Caco-2 (cell line): ENCODE data around the gene NDUFAF3. TPM values are rescaled to one million over a fixed set of nuclear protein-coding genes. Genes with fewer than 3 reads are reported as not detected.

Experiments
- BruUV-seq: library from RNA; stranded (reverse); fragments of 400-500 nt; replicated peaks from 2 replicates; lab custom pipeline; 2021; lab: Mats Ljungman, UMichigan
- CTCF ChIA-PET: fragments of 300-600 bp; sonication (Branson Sonifier 250); formaldehyde crosslinking; loops from one replicate; lab custom pipeline; 2022; ENCODE audit warnings: antibody characterized with exemption; lab: Charles Lee
- POLR2A ChIA-PET: fragments of 300-600 bp; sonication (Branson Sonifier 250); formaldehyde crosslinking; loops from one replicate; lab custom pipeline; 2022; ENCODE audit warnings: antibody characterized with exemption; lab: Charles Lee
- DNase-seq, 2 experiments: peaks; one replicate each; pipeline versions ENCODE4 v3.0.0 to v3.0.0-alpha.2; 2020 to 2022
- H3K27me3 ChIP-seq: replicated peaks from 2 replicates; pipeline ENCODE4 v1.6.0; 2011; ENCODE audit warnings: low read length; ENCODE audit not compliant: control insufficient read depth, insufficient read depth
- H3K36me3 ChIP-seq: 2 replicates; pipeline ENCODE4 v1.5.1; 2011; ENCODE audit warnings: low read length; ENCODE audit not compliant: control insufficient read depth, insufficient read depth
- H3K4me1 ChIP-seq: fragments of 250-450 bp; sonication (Bioruptor Pico); 2 replicates; pipeline ENCODE4 v1.5.1; 2020; ENCODE audit warnings: mild to moderate bottlenecking
- H3K4me3 ChIP-seq: 2 replicates; pipeline ENCODE4 v1.5.1; 2011; ENCODE audit warnings: low read depth, mild to moderate bottlenecking, control low read depth, low read length
- H3K9me3 ChIP-seq: fragments of 250-450 bp; sonication (Bioruptor Pico); 2 replicates; pipeline ENCODE4 v1.5.1; 2020; ENCODE audit warnings: mild to moderate bottlenecking, moderate library complexity
- H3K27ac Mint-ChIP-seq: one replicate; pipeline ENCODE4 v1.8.0; 2022; ENCODE audit warnings: mixed read lengths; ENCODE audit not compliant: unreplicated experiment
- H3K27me3 Mint-ChIP-seq: one replicate; pipeline ENCODE4 v1.8.0; 2022; ENCODE audit warnings: mixed read lengths; ENCODE audit not compliant: insufficient read depth, unreplicated experiment
- H3K36me3 Mint-ChIP-seq: one replicate; pipeline ENCODE4 v1.8.0; 2022; ENCODE audit warnings: mild to moderate bottlenecking, mixed read lengths; ENCODE audit not compliant: insufficient read depth, unreplicated experiment
- H3K4me1 Mint-ChIP-seq: one replicate; pipeline ENCODE4 v1.8.0; 2022; ENCODE audit warnings: low read depth, mixed read lengths; ENCODE audit not compliant: unreplicated experiment
- H3K4me3 Mint-ChIP-seq: one replicate; pipeline ENCODE4 v1.8.0; 2022; ENCODE audit warnings: mild to moderate bottlenecking, moderate library complexity, mixed read lengths; ENCODE audit not compliant: unreplicated experiment
- H3K9me3 Mint-ChIP-seq: one replicate; pipeline ENCODE4 v1.8.0; 2022; ENCODE audit warnings: mixed read lengths; ENCODE audit not compliant: unreplicated experiment
- CTCF ChIP-seq, 2 experiments: fragments of 200-600 bp in 1 of 2; IDR thresholded peaks; 1 replicate in 1 of 2; 2 replicates in 1 of 2; pipeline versions ENCODE4 v1.5.1 to v1.8.0; 2011 to 2022; ENCODE audit warnings: antibody characterized with exemption in 1 of 2, control low read depth in 1 of 2, inconsistent platforms in 1 of 2, low read depth in 1 of 2, low read length in 1 of 2, mild to moderate bottlenecking in 1 of 2, moderate library complexity in 1 of 2; ENCODE audit not compliant: insufficient read depth in 1 of 2, severe bottlenecking in 1 of 2, unreplicated experiment in 1 of 2
- intact Hi-C: fragments of 100-400 bp; cut with micrococcal nuclease; formaldehyde crosslinking; loops from one replicate; pipeline ENCODE4 v1.10.0; 2022; ENCODE audit not compliant: unreplicated experiment
- total RNA-seq: library from RNA; stranded (reverse); gene quantifications from 2 replicates; pipeline ENCODE4 v1.2.3, GENCODE V29; 2022

Gene NDUFAF3
- total RNA-seq, 1 experiment from 2014 or later = 68.7 TPM

- no peaks in the 10 kb centered on the region for H3K27me3 ChIP-seq
- Mint-ChIP-seq H3K4me1 (peaks cover 6% of the 10 kb centered on the region), H3K4me3 (peak overlapping the region; percentile 88), H3K9me3 (no peaks in the 10 kb centered on the region), H3K27ac (peak overlapping the region; percentile 97), H3K27me3 (no peaks in the 10 kb centered on the region), H3K36me3 (peaks cover 79% of the 10 kb centered on the region)
- H3K9me3 ChIP-seq = no peaks in the 10 kb centered on the region
- CTCF ChIA-PET = interaction anchor here (1.1 to 2.2 kb wide), 7 partner anchors 10 to 111 kb away, joined by 3 to 20 read pairs (median 6); partner anchors contain the start of genes LAMB2, P4HTM, QRICH1 and WDR6
- peaks cover 7% of the 10 kb centered on the region for H3K36me3 ChIP-seq
- DNase-seq = peak; percentile 98 to 99
- intact Hi-C loops = loop anchor here (1.0 to 10.0 kb wide), 3 partner anchors 8 to 133 kb away; partner anchors contain the start of genes IMPDH2 and QRICH1
- TF ChIP-seq CTCF (IDR thresholded peaks at IDR 0.05; ENCODE audit: insufficient read depth in 1 of 2, low read depth in 1 of 2, low read length in 1 of 2, severe bottlenecking in 1 of 2, unreplicated experiment in 1 of 2) = no peak
- POLR2A ChIA-PET = interaction anchor here (0.5 to 4.4 kb wide), 11 partner anchors 8 to 373 kb away, joined by 3 to 92 read pairs (median 3); partner anchors contain the start of genes CELSR3, LAMB2, QRICH1 and WDR6
- H3K4me3 ChIP-seq = peak overlapping the region; percentile 85
- no TSS peak for BruUV-seq
- H3K4me1 ChIP-seq = peaks cover 3% of the 10 kb centered on the region; the same call in 1 of the 2 replicates
These were observed 608 bp upstream of the NDUFAF3 start for GRCh38 chr3:49021213-49021812.

GRCh38 chr3:49022688-49023171 lies 809 bp downstream of the NDUFAF3 start:
- Mint-ChIP-seq H3K27ac (peak overlapping the region; percentile 97), H3K27me3 (no peaks in the 10 kb centered on the region), H3K36me3 (peaks cover 83% of the 10 kb centered on the region), H3K4me3 (peak overlapping the region; percentile 88), H3K9me3 (no peaks in the 10 kb centered on the region), H3K4me1 (peaks cover 6% of the 10 kb centered on the region)
- ChIA-PET POLR2A (interaction anchor here (0.6 to 4.4 kb wide), 8 partner anchors 11 to 466 kb away, joined by 3 to 92 read pairs (median 4); partner anchors contain the start of genes PFKFB4, QRICH1, USP19 and WDR6), CTCF (interaction anchor here (0.9 to 2.2 kb wide), 7 partner anchors 11 to 110 kb away, joined by 4 to 20 read pairs (median 6); partner anchors contain the start of genes LAMB2, P4HTM, QRICH1 and WDR6)
- Histone ChIP-seq H3K9me3 (no peaks in the 10 kb centered on the region), H3K4me1 (peaks cover 8% of the 10 kb centered on the region), H3K4me3 (peak overlapping the region; percentile 85), H3K27me3 (no peaks in the 10 kb centered on the region), H3K36me3 (peaks cover 5% of the 10 kb centered on the region)
- BruUV-seq = no TSS peak
- intact Hi-C loops = loop anchor here (10.0 kb wide), 1 partner anchor 132 kb away; no protein-coding TSS in a partner anchor
- no peak for DNase-seq
- TF ChIP-seq CTCF (IDR thresholded peaks at IDR 0.05; ENCODE audit: insufficient read depth in 1 of 2, low read depth in 1 of 2, low read length in 1 of 2, severe bottlenecking in 1 of 2, unreplicated experiment in 1 of 2) = no peak

DNA sequence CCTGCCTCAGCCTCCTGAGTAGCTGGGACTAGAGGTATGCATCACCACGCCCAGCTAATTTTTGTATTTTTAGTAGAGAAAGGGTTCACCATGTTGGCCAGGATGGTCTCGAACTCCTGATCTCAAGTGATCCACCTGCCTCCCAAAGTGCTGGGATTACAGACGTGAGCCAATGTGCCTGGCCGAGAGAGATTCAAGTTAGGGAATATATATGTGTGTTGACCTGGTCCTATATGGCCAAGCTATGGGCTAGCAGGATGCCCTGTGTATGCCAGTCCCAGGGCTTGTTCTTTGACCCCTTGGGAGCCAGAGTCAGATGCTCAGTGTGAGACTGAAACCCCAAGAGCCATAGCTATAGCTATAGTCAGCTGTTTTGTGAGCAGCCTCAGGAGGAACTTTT lies 1.9 kb downstream of the NDUFAF3 start:
- POLR2A ChIA-PET = interaction anchor here (0.6 to 4.4 kb wide), 2 partner anchors 12 to 16 kb away, joined by 3 to 92 read pairs; partner anchors contain the start of gene WDR6
- CTCF ChIA-PET = interaction anchor here (0.6 to 0.9 kb wide), 2 partner anchors 29 to 36 kb away, joined by 4 read pairs; no protein-coding TSS in a partner anchor
- Mint-ChIP-seq H3K27ac (no peak overlapping the region), H3K4me3 (peak overlapping the region; percentile 88), H3K9me3 (no peaks in the 10 kb centered on the region), H3K36me3 (peaks cover 84% of the 10 kb centered on the region), H3K4me1 (peaks cover 14% of the 10 kb centered on the region), H3K27me3 (no peaks in the 10 kb centered on the region)
- Histone ChIP-seq H3K4me1 (peaks cover 15% of the 10 kb centered on the region), H3K4me3 (no peak overlapping the region), H3K27me3 (no peaks in the 10 kb centered on the region), H3K9me3 (no peaks in the 10 kb centered on the region), H3K36me3 (peaks cover 5% of the 10 kb centered on the region)
- no peak for DNase-seq
- no peak for TF ChIP-seq CTCF (IDR thresholded peaks at IDR 0.05; ENCODE audit: insufficient read depth in 1 of 2, low read depth in 1 of 2, low read length in 1 of 2, severe bottlenecking in 1 of 2, unreplicated experiment in 1 of 2)
- intact Hi-C loops = loop anchor here (10.0 kb wide), 1 partner anchor 131 kb away; no protein-coding TSS in a partner anchor
- BruUV-seq = TSS peak; percentile 34
